ENCODE data around the gene SLC8A2.

SLC8A2 gene

GRCh38 chr19:47471733-47472457 lies at the start of gene SLC8A2:
Gene SLC8A2 (minus strand): TSS chr19:47471893. CDS start chr19:47466403, 5,490 bp downstream.
- Histone ChIP-seq H3K4me1 (ENCODE audit: insufficient read depth, low read length, severe bottlenecking) (no peaks in the 10 kb centered on the region), H3K79me2 (ENCODE audit: insufficient read depth, low read length) (no peaks in the 10 kb centered on the region), H3K9me2 (ENCODE audit: low read depth, low read length) (no peaks in the 10 kb centered on the region), H3F3A (ENCODE audit: insufficient read depth, low read length) (no peaks in the 10 kb centered on the region), H3K27me3 (ENCODE audit: insufficient read depth, low read length) (peaks cover 5% of the 10 kb centered on the region; the same call in 1 of the 2 replicates), H4K20me1 (ENCODE audit: insufficient read depth, low read length) (no peaks in the 10 kb centered on the region), H3K4me2 (ENCODE audit: low read length) (no peak within 1 kb of the TSS), H2AFZ (ENCODE audit: low read length) (no peak within 1 kb of the TSS), H3K9me3 (ENCODE audit: low read length) (no peaks in the 10 kb centered on the region), H3K4me3 (ENCODE audit: low read depth, low read length, poor library complexity, severe bottlenecking) (no peak within 1 kb of the TSS), H3K27ac (ENCODE audit: low read depth, low read length, poor library complexity, severe bottlenecking) (no peak within 1 kb of the TSS), H3K36me3 (ENCODE audit: insufficient read depth, low read length) (no peaks in the 10 kb centered on the region), H3K9ac (ENCODE audit: low read length) (no peak within 1 kb of the TSS)
- TF ChIP-seq EZH2 (IDR thresholded peaks at IDR 0.05; ENCODE audit: borderline replicate concordance, low read length) (no peak), CTCF (IDR thresholded peaks at IDR 0.05; ENCODE audit: low read length) (no peak)

GRCh38 chr19:47520839-47521238 lies 49.1 kb upstream of the SLC8A2 start:
- Histone ChIP-seq H3K27ac (ENCODE audit: low read depth, low read length, poor library complexity, severe bottlenecking) (no peak overlapping the region), H3K27me3 (ENCODE audit: insufficient read depth, low read length) (no peaks in the 10 kb centered on the region; the same call in 1 of the 2 replicates), H3K9ac (ENCODE audit: low read length) (no peak overlapping the region), H3K9me2 (ENCODE audit: low read depth, low read length) (no peaks in the 10 kb centered on the region), H3K36me3 (ENCODE audit: insufficient read depth, low read length) (no peaks in the 10 kb centered on the region), H4K20me1 (ENCODE audit: insufficient read depth, low read length) (no peaks in the 10 kb centered on the region), H3K4me2 (ENCODE audit: low read length) (no peak overlapping the region), H3K4me1 (ENCODE audit: insufficient read depth, low read length, severe bottlenecking) (peaks cover 12% of the 10 kb centered on the region), H3K9me3 (ENCODE audit: low read length) (no peaks in the 10 kb centered on the region), H3K79me2 (ENCODE audit: insufficient read depth, low read length) (no peaks in the 10 kb centered on the region), H3F3A (ENCODE audit: insufficient read depth, low read length) (no peaks in the 10 kb centered on the region), H3K4me3 (ENCODE audit: low read depth, low read length, poor library complexity, severe bottlenecking) (no peak overlapping the region), H2AFZ (ENCODE audit: low read length) (no peak overlapping the region)
- no peak for TF ChIP-seq CTCF (IDR thresholded peaks at IDR 0.05; ENCODE audit: low read length)
- no peak for TF ChIP-seq EZH2 (IDR thresholded peaks at IDR 0.05; ENCODE audit: borderline replicate concordance, low read length)

- H2AFZ ChIP-seq (ENCODE audit: low read length), result no peak overlapping the region
- H3K27ac ChIP-seq (ENCODE audit: low read depth, low read length, poor library complexity, severe bottlenecking), result no peak overlapping the region
- H3K79me2 ChIP-seq (ENCODE audit: insufficient read depth, low read length), result no peaks in the 10 kb centered on the region
- H3K4me2 ChIP-seq (ENCODE audit: low read length), result no peak overlapping the region
- no peaks in the 10 kb centered on the region; the same call in 1 of the 2 replicates for H3K27me3 ChIP-seq (ENCODE audit: insufficient read depth, low read length)
- TF ChIP-seq EZH2 (IDR thresholded peaks at IDR 0.05; ENCODE audit: borderline replicate concordance, low read length) (no peak), CTCF (IDR thresholded peaks at IDR 0.05; ENCODE audit: low read length) (0 out of 2 replicates have a peak, but pooled peaks have one; percentile 3)
- no peak overlapping the region for H3K9ac ChIP-seq (ENCODE audit: low read length)
- no peaks in the 10 kb centered on the region for H3K9me3 ChIP-seq (ENCODE audit: low read length)
- H4K20me1 ChIP-seq (ENCODE audit: insufficient read depth, low read length), result no peaks in the 10 kb centered on the region
- no peaks in the 10 kb centered on the region for H3K36me3 ChIP-seq (ENCODE audit: insufficient read depth, low read length)
- H3F3A ChIP-seq (ENCODE audit: insufficient read depth, low read length), result no peaks in the 10 kb centered on the region
- H3K9me2 ChIP-seq (ENCODE audit: low read depth, low read length), result no peaks in the 10 kb centered on the region
- H3K4me1 ChIP-seq (ENCODE audit: insufficient read depth, low read length, severe bottlenecking), result peaks cover 16% of the 10 kb centered on the region
- no peak overlapping the region for H3K4me3 ChIP-seq (ENCODE audit: low read depth, low read length, poor library complexity, severe bottlenecking)
Measured at GRCh38 chr19:47520343-47520806, 48.7 kb upstream of the SLC8A2 start.
